Measurements from ENCODE around the gene RHOC.

RHOC gene

DNA sequence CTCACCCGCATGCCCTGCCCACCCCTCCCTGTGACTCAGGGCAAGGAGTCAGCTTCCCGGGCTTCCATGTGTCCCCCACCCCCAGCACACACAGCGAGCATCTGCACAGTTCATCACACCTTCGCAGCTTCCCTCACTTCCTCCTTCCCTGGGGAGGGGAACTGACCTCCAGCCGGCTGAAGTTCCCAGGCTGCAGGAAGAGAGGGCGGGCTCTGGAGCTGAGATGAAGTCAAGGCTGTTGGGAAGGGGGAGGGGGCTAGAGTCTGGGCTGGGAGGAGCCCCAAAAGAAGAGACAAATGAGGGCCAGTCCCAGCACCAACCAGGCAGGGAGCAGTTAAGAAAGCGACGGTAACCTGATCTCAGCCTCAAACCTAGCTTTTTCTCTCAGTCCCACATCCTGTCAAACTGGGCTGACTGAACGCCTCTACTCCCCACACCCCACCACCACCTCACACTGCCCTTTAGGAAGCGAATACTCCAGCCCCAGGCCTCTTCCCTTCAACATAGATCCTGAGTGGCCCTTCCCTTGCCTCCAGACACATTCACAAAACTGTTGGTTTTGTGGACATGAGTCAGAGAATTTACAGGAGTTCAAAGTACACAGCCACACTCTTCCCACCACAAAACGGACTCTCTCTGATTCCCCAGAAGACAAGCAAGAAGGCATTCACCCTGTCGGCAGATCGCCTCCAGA is 1.8 kb downstream of the RHOC start (continued):
- TF ChIP-seq, protein P1, sequence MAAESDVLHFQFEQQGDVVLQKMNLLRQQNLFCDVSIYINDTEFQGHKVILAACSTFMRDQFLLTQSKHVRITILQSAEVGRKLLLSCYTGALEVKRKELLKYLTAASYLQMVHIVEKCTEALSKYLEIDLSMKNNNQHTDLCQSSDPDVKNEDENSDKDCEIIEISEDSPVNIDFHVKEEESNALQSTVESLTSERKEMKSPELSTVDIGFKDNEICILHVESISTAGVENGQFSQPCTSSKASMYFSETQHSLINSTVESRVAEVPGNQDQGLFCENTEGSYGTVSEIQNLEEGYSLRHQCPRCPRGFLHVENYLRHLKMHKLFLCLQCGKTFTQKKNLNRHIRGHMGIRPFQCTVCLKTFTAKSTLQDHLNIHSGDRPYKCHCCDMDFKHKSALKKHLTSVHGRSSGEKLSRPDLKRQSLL (tag by site-specific recombination; IDR thresholded peaks at IDR 0.05) = peak; percentile 95
- TF ChIP-seq, protein P2, sequence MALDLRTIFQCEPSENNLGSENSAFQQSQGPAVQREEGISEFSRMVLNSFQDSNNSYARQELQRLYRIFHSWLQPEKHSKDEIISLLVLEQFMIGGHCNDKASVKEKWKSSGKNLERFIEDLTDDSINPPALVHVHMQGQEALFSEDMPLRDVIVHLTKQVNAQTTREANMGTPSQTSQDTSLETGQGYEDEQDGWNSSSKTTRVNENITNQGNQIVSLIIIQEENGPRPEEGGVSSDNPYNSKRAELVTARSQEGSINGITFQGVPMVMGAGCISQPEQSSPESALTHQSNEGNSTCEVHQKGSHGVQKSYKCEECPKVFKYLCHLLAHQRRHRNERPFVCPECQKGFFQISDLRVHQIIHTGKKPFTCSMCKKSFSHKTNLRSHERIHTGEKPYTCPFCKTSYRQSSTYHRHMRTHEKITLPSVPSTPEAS (tag by site-specific recombination; IDR thresholded peaks at IDR 0.05) = peak; percentile 24; the same call in 1 of the 2 replicates
- TF ChIP-seq ZNF341 (tag by site-specific recombination; IDR thresholded peaks at IDR 0.05; ENCODE audit: low read depth) = peak; percentile 94
- peak; percentile 89 for TF ChIP-seq PRDM1 (tag by site-specific recombination; IDR thresholded peaks at IDR 0.05)
- no peak for TF ChIP-seq ZNF664 (tag by site-specific recombination; IDR thresholded peaks at IDR 0.05)
- peak; percentile 78 for TF ChIP-seq ZBTB20 (tag by site-specific recombination; IDR thresholded peaks at IDR 0.05)
- TF ChIP-seq, protein P3, sequence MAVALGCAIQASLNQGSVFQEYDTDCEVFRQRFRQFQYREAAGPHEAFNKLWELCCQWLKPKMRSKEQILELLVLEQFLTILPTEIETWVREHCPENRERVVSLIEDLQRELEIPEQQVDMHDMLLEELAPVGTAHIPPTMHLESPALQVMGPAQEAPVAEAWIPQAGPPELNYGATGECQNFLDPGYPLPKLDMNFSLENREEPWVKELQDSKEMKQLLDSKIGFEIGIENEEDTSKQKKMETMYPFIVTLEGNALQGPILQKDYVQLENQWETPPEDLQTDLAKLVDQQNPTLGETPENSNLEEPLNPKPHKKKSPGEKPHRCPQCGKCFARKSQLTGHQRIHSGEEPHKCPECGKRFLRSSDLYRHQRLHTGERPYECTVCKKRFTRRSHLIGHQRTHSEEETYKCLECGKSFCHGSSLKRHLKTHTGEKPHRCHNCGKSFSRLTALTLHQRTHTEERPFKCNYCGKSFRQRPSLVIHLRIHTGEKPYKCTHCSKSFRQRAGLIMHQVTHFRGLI (tag by site-specific recombination; IDR thresholded peaks at IDR 0.05) = no peak
- no peak for TF ChIP-seq REPIN1 (tag by site-specific recombination; IDR thresholded peaks at IDR 0.05; ENCODE audit: low read depth)
- TF ChIP-seq, protein P4, sequence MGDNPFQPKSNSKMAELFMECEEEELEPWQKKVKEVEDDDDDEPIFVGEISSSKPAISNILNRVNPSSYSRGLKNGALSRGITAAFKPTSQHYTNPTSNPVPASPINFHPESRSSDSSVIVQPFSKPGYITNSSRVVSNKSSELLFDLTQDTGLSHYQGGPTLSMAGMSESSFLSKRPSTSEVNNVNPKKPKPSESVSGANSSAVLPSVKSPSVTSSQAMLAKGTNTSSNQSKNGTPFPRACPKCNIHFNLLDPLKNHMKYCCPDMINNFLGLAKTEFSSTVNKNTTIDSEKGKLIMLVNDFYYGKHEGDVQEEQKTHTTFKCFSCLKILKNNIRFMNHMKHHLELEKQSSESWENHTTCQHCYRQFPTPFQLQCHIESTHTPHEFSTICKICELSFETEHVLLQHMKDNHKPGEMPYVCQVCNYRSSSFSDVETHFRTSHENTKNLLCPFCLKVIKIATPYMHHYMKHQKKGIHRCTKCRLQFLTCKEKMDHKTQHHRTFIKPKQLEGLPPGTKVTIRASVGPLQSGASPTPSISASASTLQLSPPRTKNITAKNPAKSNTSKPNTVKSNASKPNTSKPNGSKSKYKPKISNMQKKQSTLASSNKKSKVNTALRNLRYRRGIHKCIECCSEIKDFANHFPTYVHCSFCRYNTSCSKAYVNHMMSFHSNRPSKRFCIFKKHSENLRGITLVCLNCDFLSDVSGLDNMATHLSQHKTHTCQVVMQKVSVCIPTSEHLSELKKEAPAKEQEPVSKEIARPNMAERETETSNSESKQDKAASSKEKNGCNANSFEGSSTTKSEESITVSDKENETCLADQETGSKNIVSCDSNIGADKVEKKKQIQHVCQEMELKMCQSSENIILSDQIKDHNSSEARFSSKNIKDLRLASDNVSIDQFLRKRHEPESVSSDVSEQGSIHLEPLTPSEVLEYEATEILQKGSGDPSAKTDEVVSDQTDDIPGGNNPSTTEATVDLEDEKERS (tag by site-specific recombination; IDR thresholded peaks at IDR 0.05) = no peak
- TF ChIP-seq ZBTB17 (tag by site-specific recombination; IDR thresholded peaks at IDR 0.05) = peak; percentile 69
- peak; percentile 79 for TF ChIP-seq ZNF501 (tag by site-specific recombination; IDR thresholded peaks at IDR 0.05)
- peak; percentile 97 for TF ChIP-seq ZIC2 (tag by site-specific recombination; IDR thresholded peaks at IDR 0.05)
- TF ChIP-seq KLF1 (tag by site-specific recombination; IDR thresholded peaks at IDR 0.05) = peak; percentile 62
- TF ChIP-seq, protein P5, sequence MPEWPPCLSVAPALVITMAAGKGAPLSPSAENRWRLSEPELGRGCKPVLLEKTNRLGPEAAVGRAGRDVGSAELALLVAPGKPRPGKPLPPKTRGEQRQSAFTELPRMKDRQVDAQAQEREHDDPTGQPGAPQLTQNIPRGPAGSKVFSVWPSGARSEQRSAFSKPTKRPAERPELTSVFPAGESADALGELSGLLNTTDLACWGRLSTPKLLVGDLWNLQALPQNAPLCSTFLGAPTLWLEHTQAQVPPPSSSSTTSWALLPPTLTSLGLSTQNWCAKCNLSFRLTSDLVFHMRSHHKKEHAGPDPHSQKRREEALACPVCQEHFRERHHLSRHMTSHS (tag by site-specific recombination; IDR thresholded peaks at IDR 0.05) = no peak
- TF ChIP-seq ZNF530 (tag by site-specific recombination; IDR thresholded peaks at IDR 0.05; ENCODE audit: low read depth) = no peak
- TF ChIP-seq YY1 (tag by site-specific recombination; IDR thresholded peaks at IDR 0.05) = no peak
- no peak for TF ChIP-seq ZNF549 (tag by site-specific recombination; IDR thresholded peaks at IDR 0.05)
- TF ChIP-seq ZSCAN30 (tag by site-specific recombination; IDR thresholded peaks at IDR 0.05) = 0 out of 2 replicates have a peak, but pooled peaks have one; percentile 12
- peak; percentile 92 for TF ChIP-seq EGR2 (tag by site-specific recombination; IDR thresholded peaks at IDR 0.05; ENCODE audit: low read depth)
- TF ChIP-seq OSR2 (tag by site-specific recombination; IDR thresholded peaks at IDR 0.05) = no peak
- no peak for TF ChIP-seq ZNF169 (tag by site-specific recombination; IDR thresholded peaks at IDR 0.05)
- TF ChIP-seq, protein P6, sequence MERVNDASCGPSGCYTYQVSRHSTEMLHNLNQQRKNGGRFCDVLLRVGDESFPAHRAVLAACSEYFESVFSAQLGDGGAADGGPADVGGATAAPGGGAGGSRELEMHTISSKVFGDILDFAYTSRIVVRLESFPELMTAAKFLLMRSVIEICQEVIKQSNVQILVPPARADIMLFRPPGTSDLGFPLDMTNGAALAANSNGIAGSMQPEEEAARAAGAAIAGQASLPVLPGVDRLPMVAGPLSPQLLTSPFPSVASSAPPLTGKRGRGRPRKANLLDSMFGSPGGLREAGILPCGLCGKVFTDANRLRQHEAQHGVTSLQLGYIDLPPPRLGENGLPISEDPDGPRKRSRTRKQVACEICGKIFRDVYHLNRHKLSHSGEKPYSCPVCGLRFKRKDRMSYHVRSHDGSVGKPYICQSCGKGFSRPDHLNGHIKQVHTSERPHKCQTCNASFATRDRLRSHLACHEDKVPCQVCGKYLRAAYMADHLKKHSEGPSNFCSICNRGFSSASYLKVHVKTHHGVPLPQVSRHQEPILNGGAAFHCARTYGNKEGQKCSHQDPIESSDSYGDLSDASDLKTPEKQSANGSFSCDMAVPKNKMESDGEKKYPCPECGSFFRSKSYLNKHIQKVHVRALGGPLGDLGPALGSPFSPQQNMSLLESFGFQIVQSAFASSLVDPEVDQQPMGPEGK (tag by site-specific recombination; IDR thresholded peaks at IDR 0.05) = peak; percentile 91
- TF ChIP-seq ZNF785 (tag by site-specific recombination; IDR thresholded peaks at IDR 0.05) = no peak
- TF ChIP-seq ZNF354C (tag by site-specific recombination; IDR thresholded peaks at IDR 0.05; ENCODE audit: borderline replicate concordance, low read depth) = no peak
- peak; percentile 82 for TF ChIP-seq SP3 (tag by site-specific recombination; IDR thresholded peaks at IDR 0.05)

Measured in HEK293 (cell line).